Esophagus squamous epithelium (tissue), 5 donors: ENCODE measurements around the gene EHBP1. TPM values are rescaled to one million over a fixed set of nuclear protein-coding genes. Genes with fewer than 3 reads are reported as not detected.

Source experiments
- DNase-seq: peaks from one replicate; lab custom pipeline; 2025; lab: John Stamatoyannopoulos, UW
- H3K27ac ChIP-seq, 4 donors: fragments of 200-600 bp; sonication (generic); one replicate each; pipeline ENCODE4 v1.5.1; 2016 to 2019; ENCODE audit warnings: mild to moderate bottlenecking in 1 of 4
- H3K27me3 ChIP-seq, 4 donors: fragments of 200-600 bp; sonication (generic); 1 replicate in 3 of 4; 2 replicates in 1 of 4; pipeline versions ENCODE4 v1.5.1 to v1.6.0; 2017 to 2021; ENCODE audit warnings: antibody characterized with exemption in 1 of 4
- H3K36me3 ChIP-seq, 3 donors: fragments of 200-600 bp; sonication (generic); one replicate each; pipeline ENCODE4 v1.5.1; 2016 to 2019
- H3K4me1 ChIP-seq, 3 donors: fragments of 200-600 bp; sonication (generic); one replicate each; pipeline ENCODE4 v1.5.1; 2017 to 2019
- H3K4me3 ChIP-seq, 4 donors: fragments of 200-600 bp; sonication (generic); 1 replicate in 3 of 4; 2 replicates in 1 of 4; pipeline ENCODE4 v1.5.1; 2016 to 2019; ENCODE audit warnings: mild to moderate bottlenecking in 2 of 4, moderate library complexity in 1 of 4
- H3K9me3 ChIP-seq, 3 donors: fragments of 200-600 bp; sonication (generic); one replicate each; pipeline ENCODE4 v1.5.1; 2016 to 2019
- CTCF ChIP-seq, 6 experiments: fragments of 450-650 bp in 4 of 6; fragments of 200-600 bp in 2 of 6; sonication (generic) in 2 of 6; IDR thresholded peaks; one replicate each; pipeline ENCODE4 v1.5.1; 2016 to 2019; ENCODE audit warnings: antibody characterized with exemption in 6 of 6, mild to moderate bottlenecking in 4 of 6, moderate library complexity in 4 of 6
- POLR2A ChIP-seq, 4 donors: fragments of 450-650 bp; IDR thresholded peaks; one replicate each; pipeline ENCODE4 v1.6.1; 2017; ENCODE audit warnings: antibody characterized with exemption in 4 of 4, mild to moderate bottlenecking in 4 of 4, moderate library complexity in 3 of 4
- WGBS, 2 donors: methylation state at CpG; one replicate each; pipeline ENCODE4 v1.1.5; 2018; 5-methylcytosine and 5-hydroxymethylcytosine counted together
- intact Hi-C: fragments of 100-400 bp; cut with DNase I; formaldehyde crosslinking; loops from one replicate; pipeline ENCODE4 v1.15.0; 2022
- total RNA-seq, 4 donors: library from RNA; depleted of rRNA; stranded (reverse); fragments of >200 nt; gene quantifications; one replicate each; pipeline ENCODE4 v1.1.0, GENCODE V29; 2016
- donor health status: DM: yes; HTN: yes; CAD: no.

The EHBP1 gene
- total RNA-seq, 4 donors from 2014 or later: 59.6 to 111 (median 77.9) TPM

- H3K4me1 ChIP-seq: peaks cover 30 to 81% (median 46%) of the 10 kb centered on the region in 3 donors
- no peaks in the 10 kb centered on the region for H3K9me3 ChIP-seq
- no peak overlapping the region for H3K27ac ChIP-seq
- peaks cover 21 to 100% (median 52%) of the 10 kb centered on the region in 4 donors for H3K27me3 ChIP-seq
- intact Hi-C loops: no loop called here
- H3K36me3 ChIP-seq: no peaks in the 10 kb centered on the region
- no peak for DNase-seq
- TF ChIP-seq CTCF (IDR thresholded peaks at IDR 0.05): no peak
- no peak for TF ChIP-seq POLR2A (IDR thresholded peaks at IDR 0.05)
- H3K4me3 ChIP-seq: peak overlapping the region in 2 of 4 donors; percentile 25 to 44
- WGBS, 2 donors: 34 to 49% methylated on average over 39 to 47 of the region's 49 CpGs
Measured at GRCh38 chr2:63056107-63057050, 350.9 kb downstream of the EHBP1 start.

- Histone ChIP-seq H3K9me3 (no peaks in the 10 kb centered on the region), H3K27me3 (peaks cover 21 to 100% (median 55%) of the 10 kb centered on the region in 4 donors), H3K36me3 (no peaks in the 10 kb centered on the region), H3K4me3 (peak overlapping the region in 1 of 4 donors; percentile 49), H3K4me1 (peaks cover 28 to 74% (median 46%) of the 10 kb centered on the region in 3 donors), H3K27ac (no peak overlapping the region)
- 31 to 35% methylated on average over 31 to 33 of the region's 35 CpGs for WGBS, 2 donors
- TF ChIP-seq CTCF (IDR thresholded peaks at IDR 0.05): no peak
- TF ChIP-seq POLR2A (IDR thresholded peaks at IDR 0.05): no peak
- intact Hi-C loops: no loop called here
- DNase-seq: no peak
Measured at GRCh38 chr2:63057249-63058143, 352.0 kb downstream of the EHBP1 start.

GRCh38 chr2:63058144-63058920 is 352.8 kb downstream of the EHBP1 start:
- TF ChIP-seq CTCF (IDR thresholded peaks at IDR 0.05) (no peak), POLR2A (IDR thresholded peaks at IDR 0.05) (no peak)
- 11 to 19% methylated on average over 18 to 19 of the region's 35 CpGs for WGBS, 2 donors
- peak overlapping the region in 2 of 4 donors; percentile 32 to 49 for H3K4me3 ChIP-seq

GRCh38 chr2:63058921-63059792 is 353.6 kb downstream of the EHBP1 start:
- peak overlapping the region in 2 of 4 donors; percentile 32 to 49 for H3K4me3 ChIP-seq
- H3K27me3 ChIP-seq: peaks cover 21 to 100% (median 59%) of the 10 kb centered on the region in 4 donors
- intact Hi-C loops: no loop called here

More at GRCh38 chr2:63058144-63058920, 352.8 kb downstream of the EHBP1 start:
- H3K27ac ChIP-seq: no peak overlapping the region
- peaks cover 21 to 100% (median 57%) of the 10 kb centered on the region in 4 donors for H3K27me3 ChIP-seq
- intact Hi-C loops: no loop called here
- H3K9me3 ChIP-seq: no peaks in the 10 kb centered on the region
- DNase-seq: no peak
- no peaks in the 10 kb centered on the region for H3K36me3 ChIP-seq
- H3K4me1 ChIP-seq: peaks cover 28 to 71% (median 46%) of the 10 kb centered on the region in 3 donors

More at GRCh38 chr2:63058921-63059792, 353.6 kb downstream of the EHBP1 start:
- 10% methylated on average over 7 of the region's 67 CpGs; no CpG with 5 or more reads in 1 of the 2 donors for WGBS, 2 donors
- no peak for DNase-seq
- no peaks in the 10 kb centered on the region for H3K9me3 ChIP-seq
- H3K4me1 ChIP-seq: peaks cover 28 to 62% (median 41%) of the 10 kb centered on the region in 3 donors
- no peaks in the 10 kb centered on the region for H3K36me3 ChIP-seq
- TF ChIP-seq CTCF (IDR thresholded peaks at IDR 0.05): no peak
- no peak for TF ChIP-seq POLR2A (IDR thresholded peaks at IDR 0.05)
- no peak overlapping the region for H3K27ac ChIP-seq
